ENCODE data around the gene KRT72. TPM values are rescaled to one million over a fixed set of nuclear protein-coding genes. Genes with fewer than 3 reads are reported as not detected.

Gene KRT72
- total and polyA plus RNA-seq, 2 experiments from 2014 or later, result not detected

- TF ChIP-seq EZH2 (IDR thresholded peaks at IDR 0.05; ENCODE audit: borderline replicate concordance) (no peak), EZH2phosphoT487 (IDR thresholded peaks at IDR 0.05; ENCODE audit: low read depth, severe bottlenecking, unreplicated experiment) (no peak), CTCF (IDR thresholded peaks at IDR 0.05; ENCODE audit: poor library complexity) (no peak)
- no peaks in the 10 kb centered on the region for H3K79me2 ChIP-seq
- no peaks in the 10 kb centered on the region for H3K9me3 ChIP-seq (ENCODE audit: low read depth)
- H2AFZ ChIP-seq, result no peak overlapping the region
- no peaks in the 10 kb centered on the region for H3K9me2 ChIP-seq (replicated peaks; ENCODE audit: insufficient read depth)
- H3K36me3 ChIP-seq (replicated peaks; ENCODE audit: insufficient read depth, low read depth), result no peaks in the 10 kb centered on the region
- WGBS (ENCODE audit: low lambda C conversion rate, missing lambda C conversion rate), result 67% methylated on average over 4 of the region's 4 CpGs
- no peak overlapping the region for H3K27ac ChIP-seq
- no peak for DNase-seq (ENCODE audit: low spot score)
- no peaks in the 10 kb centered on the region for H3K4me1 ChIP-seq (ENCODE audit: insufficient read depth)
- no peak overlapping the region for H3K4me3 ChIP-seq
- H3K27me3 ChIP-seq, result peaks cover 8% of the 10 kb centered on the region
- no peak overlapping the region for H3K4me2 ChIP-seq
- no peaks in the 10 kb centered on the region for H4K20me1 ChIP-seq (ENCODE audit: insufficient read depth, poor library complexity, severe bottlenecking)
Measured at GRCh38 chr12:52631264-52631663, 30.0 kb upstream of the KRT72 start.

- Histone ChIP-seq H4K20me1 (ENCODE audit: insufficient read depth, poor library complexity, severe bottlenecking) (no peaks in the 10 kb centered on the region), H3K36me3 (replicated peaks; ENCODE audit: insufficient read depth, low read depth) (no peaks in the 10 kb centered on the region), H3K27me3 (peaks cover 10% of the 10 kb centered on the region), H3K9me3 (ENCODE audit: low read depth) (no peaks in the 10 kb centered on the region), H3K79me2 (no peaks in the 10 kb centered on the region), H3K4me3 (no peak overlapping the region), H2AFZ (no peak overlapping the region), H3K4me2 (no peak overlapping the region), H3K27ac (no peak overlapping the region), H3K4me1 (ENCODE audit: insufficient read depth) (no peaks in the 10 kb centered on the region), H3K9me2 (replicated peaks; ENCODE audit: insufficient read depth) (no peaks in the 10 kb centered on the region)
- TF ChIP-seq EZH2 (IDR thresholded peaks at IDR 0.05; ENCODE audit: borderline replicate concordance), result no peak
- TF ChIP-seq CTCF (IDR thresholded peaks at IDR 0.05; ENCODE audit: poor library complexity), result no peak
- no peak for TF ChIP-seq EZH2phosphoT487 (IDR thresholded peaks at IDR 0.05; ENCODE audit: low read depth, severe bottlenecking, unreplicated experiment)
- WGBS (ENCODE audit: low lambda C conversion rate, missing lambda C conversion rate), result 81% methylated on average over 4 of the region's 4 CpGs
- DNase-seq (ENCODE audit: low spot score), result no peak
Measured at GRCh38 chr12:52630599-52631200, 29.4 kb upstream of the KRT72 start.

- Histone ChIP-seq H3K27me3 (peaks cover 14% of the 10 kb centered on the region), H3K36me3 (replicated peaks; ENCODE audit: insufficient read depth, low read depth) (no peaks in the 10 kb centered on the region), H3K4me3 (no peak overlapping the region), H3K4me1 (ENCODE audit: insufficient read depth) (no peaks in the 10 kb centered on the region), H3K4me2 (no peak overlapping the region), H3K27ac (no peak overlapping the region), H4K20me1 (ENCODE audit: insufficient read depth, poor library complexity, severe bottlenecking) (no peaks in the 10 kb centered on the region), H2AFZ (no peak overlapping the region), H3K79me2 (no peaks in the 10 kb centered on the region), H3K9me2 (replicated peaks; ENCODE audit: insufficient read depth) (no peaks in the 10 kb centered on the region), H3K9me3 (ENCODE audit: low read depth) (no peaks in the 10 kb centered on the region)
- WGBS (ENCODE audit: low lambda C conversion rate, missing lambda C conversion rate), result 77% methylated on average over 7 of the region's 7 CpGs
- TF ChIP-seq CTCF (IDR thresholded peaks at IDR 0.05; ENCODE audit: poor library complexity), result no peak
- TF ChIP-seq EZH2phosphoT487 (IDR thresholded peaks at IDR 0.05; ENCODE audit: low read depth, severe bottlenecking, unreplicated experiment), result no peak
- no peak for TF ChIP-seq EZH2 (IDR thresholded peaks at IDR 0.05; ENCODE audit: borderline replicate concordance)
- no peak for DNase-seq (ENCODE audit: low spot score)
Measured at GRCh38 chr12:52630008-52630500, 28.8 kb upstream of the KRT72 start.

All from hepatocyte (in vitro differentiated cells).